GM12891 (cell line): ENCODE measurements around the gene CLDN10.

Experiments used
- POLR2A ChIP-seq: IDR thresholded peaks from 2 replicates; pipeline ENCODE4 v1.6.1; 2011; ENCODE audit warnings: low read depth, low read length, control low read depth
- POLR2AphosphoS5 ChIP-seq: IDR thresholded peaks from 2 replicates; pipeline ENCODE4 v1.6.1; 2011; ENCODE audit warnings: low read depth, low read length, control low read depth
- POU2F2 ChIP-seq: IDR thresholded peaks from 2 replicates; pipeline ENCODE4 v1.6.1; 2011; ENCODE audit warnings: low read depth, mild to moderate bottlenecking, control low read depth, low read length, moderate library complexity
- SPI1 ChIP-seq: IDR thresholded peaks from 2 replicates; pipeline ENCODE4 v1.6.1; 2011; ENCODE audit warnings: low read depth, low read length, control low read depth

GRCh38 chr13:95628488-95628887 lies 76.0 kb downstream of the CLDN10 start:
- TF ChIP-seq POLR2A (no peak), POLR2AphosphoS5 (no peak), POU2F2 (no peak), SPI1 (no peak)
